Ishikawa (cell line): Measurements from ENCODE around the gene TOMM40.

Experiments used
- CEBPB ChIP-seq: IDR thresholded peaks from 2 replicates; pipeline ENCODE4 v1.6.1; 2012
- EGR1 ChIP-seq: IDR thresholded peaks from 2 replicates; pipeline ENCODE4 v1.6.1; 2012
- EP300 ChIP-seq: IDR thresholded peaks from 2 replicates; pipeline ENCODE4 v1.6.1; 2012; ENCODE audit warnings: borderline replicate concordance
- FOXM1 ChIP-seq: IDR thresholded peaks from 2 replicates; pipeline ENCODE4 v1.6.1; 2012; ENCODE audit warnings: low read depth, borderline replicate concordance
- NFIC ChIP-seq: IDR thresholded peaks from 2 replicates; pipeline ENCODE4 v1.6.1; 2012
- RAD21 ChIP-seq: IDR thresholded peaks from 2 replicates; pipeline ENCODE4 v1.6.1; 2012; ENCODE audit warnings: low read depth
- TAF1 ChIP-seq: IDR thresholded peaks from 2 replicates; pipeline ENCODE4 v1.6.1; 2012; ENCODE audit warnings: low read depth, mild to moderate bottlenecking
- TCF12 ChIP-seq: IDR thresholded peaks from 2 replicates; pipeline ENCODE4 v1.6.1; 2012; ENCODE audit warnings: low read depth
- ZBTB7A ChIP-seq: IDR thresholded peaks from 2 replicates; pipeline ENCODE4 v1.6.1; 2012; ENCODE audit warnings: low read depth
- TF ChIP-seq, protein P1 (sequence below): IDR thresholded peaks from 2 replicates; pipeline ENCODE4 v1.6.1; 2012; ENCODE audit warnings: low read depth, mild to moderate bottlenecking
- TF ChIP-seq, protein P2 (sequence below): IDR thresholded peaks from 2 replicates; pipeline ENCODE4 v1.6.1; 2012

DNA sequence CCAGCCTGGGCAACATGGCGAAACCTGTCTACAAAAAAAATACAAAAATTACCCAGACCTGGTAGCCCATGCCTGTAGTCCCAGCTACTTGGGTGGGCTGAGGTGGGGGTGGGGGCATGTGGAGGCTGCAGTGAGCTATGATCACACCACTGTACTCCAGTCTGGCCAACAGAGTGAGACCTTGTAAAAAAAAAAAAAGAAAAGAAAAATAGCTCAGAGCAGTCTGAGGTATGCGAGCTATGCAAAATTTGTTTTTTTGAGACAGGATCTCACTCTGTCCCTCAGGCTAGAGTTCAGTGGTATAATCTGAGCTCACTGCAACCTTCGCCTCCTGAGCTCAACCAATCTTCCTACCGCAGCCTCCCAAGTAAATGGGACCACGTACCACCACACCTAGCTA, 7.1 kb upstream of the TOMM40 start:
- TF ChIP-seq EP300, result no peak
- TF ChIP-seq RAD21, result no peak
- TF ChIP-seq NFIC, result no peak
- no peak for TF ChIP-seq TAF1
- TF ChIP-seq ZBTB7A, result no peak
- TF ChIP-seq TCF12, result no peak
- no peak for TF ChIP-seq FOXM1
- TF ChIP-seq, protein P1, sequence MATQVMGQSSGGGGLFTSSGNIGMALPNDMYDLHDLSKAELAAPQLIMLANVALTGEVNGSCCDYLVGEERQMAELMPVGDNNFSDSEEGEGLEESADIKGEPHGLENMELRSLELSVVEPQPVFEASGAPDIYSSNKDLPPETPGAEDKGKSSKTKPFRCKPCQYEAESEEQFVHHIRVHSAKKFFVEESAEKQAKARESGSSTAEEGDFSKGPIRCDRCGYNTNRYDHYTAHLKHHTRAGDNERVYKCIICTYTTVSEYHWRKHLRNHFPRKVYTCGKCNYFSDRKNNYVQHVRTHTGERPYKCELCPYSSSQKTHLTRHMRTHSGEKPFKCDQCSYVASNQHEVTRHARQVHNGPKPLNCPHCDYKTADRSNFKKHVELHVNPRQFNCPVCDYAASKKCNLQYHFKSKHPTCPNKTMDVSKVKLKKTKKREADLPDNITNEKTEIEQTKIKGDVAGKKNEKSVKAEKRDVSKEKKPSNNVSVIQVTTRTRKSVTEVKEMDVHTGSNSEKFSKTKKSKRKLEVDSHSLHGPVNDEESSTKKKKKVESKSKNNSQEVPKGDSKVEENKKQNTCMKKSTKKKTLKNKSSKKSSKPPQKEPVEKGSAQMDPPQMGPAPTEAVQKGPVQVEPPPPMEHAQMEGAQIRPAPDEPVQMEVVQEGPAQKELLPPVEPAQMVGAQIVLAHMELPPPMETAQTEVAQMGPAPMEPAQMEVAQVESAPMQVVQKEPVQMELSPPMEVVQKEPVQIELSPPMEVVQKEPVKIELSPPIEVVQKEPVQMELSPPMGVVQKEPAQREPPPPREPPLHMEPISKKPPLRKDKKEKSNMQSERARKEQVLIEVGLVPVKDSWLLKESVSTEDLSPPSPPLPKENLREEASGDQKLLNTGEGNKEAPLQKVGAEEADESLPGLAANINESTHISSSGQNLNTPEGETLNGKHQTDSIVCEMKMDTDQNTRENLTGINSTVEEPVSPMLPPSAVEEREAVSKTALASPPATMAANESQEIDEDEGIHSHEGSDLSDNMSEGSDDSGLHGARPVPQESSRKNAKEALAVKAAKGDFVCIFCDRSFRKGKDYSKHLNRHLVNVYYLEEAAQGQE, result no peak
- TF ChIP-seq, protein P2, sequence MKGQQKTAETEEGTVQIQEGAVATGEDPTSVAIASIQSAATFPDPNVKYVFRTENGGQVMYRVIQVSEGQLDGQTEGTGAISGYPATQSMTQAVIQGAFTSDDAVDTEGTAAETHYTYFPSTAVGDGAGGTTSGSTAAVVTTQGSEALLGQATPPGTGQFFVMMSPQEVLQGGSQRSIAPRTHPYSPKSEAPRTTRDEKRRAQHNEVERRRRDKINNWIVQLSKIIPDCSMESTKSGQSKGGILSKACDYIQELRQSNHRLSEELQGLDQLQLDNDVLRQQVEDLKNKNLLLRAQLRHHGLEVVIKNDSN, result no peak
- TF ChIP-seq EGR1, result no peak
- no peak for TF ChIP-seq CEBPB
